ENCODE measurements around the gene KCNJ11. TPM values are rescaled to one million over a fixed set of nuclear protein-coding genes. Genes with fewer than 3 reads are reported as not detected.

Gene KCNJ11
- total RNA-seq, 1 experiment from 2014 or later: 0.54 TPM

DNA sequence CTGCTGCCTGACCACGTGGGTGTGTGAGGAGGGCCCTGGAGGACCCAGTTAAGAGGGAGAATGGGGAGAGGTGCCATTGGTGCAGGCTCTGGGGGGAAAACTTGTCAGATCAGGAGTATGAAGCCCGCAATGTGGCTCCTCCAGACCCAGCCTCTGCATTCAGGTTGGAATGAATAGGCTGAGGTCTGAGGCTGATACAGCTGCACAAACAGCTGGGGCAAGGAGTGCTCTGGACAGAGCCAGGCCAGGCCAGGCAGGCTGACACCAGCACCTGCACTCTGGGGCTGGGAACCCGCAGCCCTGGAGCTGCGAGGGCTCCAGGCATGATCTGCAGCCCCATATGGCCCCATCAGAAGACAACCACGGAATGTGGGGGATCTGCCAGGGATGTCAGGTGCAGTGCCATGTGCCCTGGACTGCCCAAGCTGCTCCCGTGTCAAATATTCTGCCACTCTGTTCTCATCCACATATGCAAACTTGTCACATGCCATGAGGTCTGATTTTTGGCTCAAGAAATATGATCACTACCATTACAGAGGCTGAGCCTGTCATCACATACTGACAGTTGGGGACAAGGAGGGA, 27.2 kb upstream of the KCNJ11 start:
- no peaks in the 10 kb centered on the region for H3K4me1 Mint-ChIP-seq (ENCODE audit: insufficient read depth, unreplicated experiment)
- ChIA-PET CTCF (no interaction called here), POLR2A (no interaction called here)
- H3K36me3 Mint-ChIP-seq (ENCODE audit: insufficient read depth, unreplicated experiment): no peaks in the 10 kb centered on the region
- no TSS peak for BruUV-seq (replicated peaks)
- H3K27ac Mint-ChIP-seq (ENCODE audit: low read depth, unreplicated experiment): no peak overlapping the region
- no peaks in the 10 kb centered on the region for H3K9me3 Mint-ChIP-seq (ENCODE audit: unreplicated experiment)
- TF ChIP-seq, protein P1, sequence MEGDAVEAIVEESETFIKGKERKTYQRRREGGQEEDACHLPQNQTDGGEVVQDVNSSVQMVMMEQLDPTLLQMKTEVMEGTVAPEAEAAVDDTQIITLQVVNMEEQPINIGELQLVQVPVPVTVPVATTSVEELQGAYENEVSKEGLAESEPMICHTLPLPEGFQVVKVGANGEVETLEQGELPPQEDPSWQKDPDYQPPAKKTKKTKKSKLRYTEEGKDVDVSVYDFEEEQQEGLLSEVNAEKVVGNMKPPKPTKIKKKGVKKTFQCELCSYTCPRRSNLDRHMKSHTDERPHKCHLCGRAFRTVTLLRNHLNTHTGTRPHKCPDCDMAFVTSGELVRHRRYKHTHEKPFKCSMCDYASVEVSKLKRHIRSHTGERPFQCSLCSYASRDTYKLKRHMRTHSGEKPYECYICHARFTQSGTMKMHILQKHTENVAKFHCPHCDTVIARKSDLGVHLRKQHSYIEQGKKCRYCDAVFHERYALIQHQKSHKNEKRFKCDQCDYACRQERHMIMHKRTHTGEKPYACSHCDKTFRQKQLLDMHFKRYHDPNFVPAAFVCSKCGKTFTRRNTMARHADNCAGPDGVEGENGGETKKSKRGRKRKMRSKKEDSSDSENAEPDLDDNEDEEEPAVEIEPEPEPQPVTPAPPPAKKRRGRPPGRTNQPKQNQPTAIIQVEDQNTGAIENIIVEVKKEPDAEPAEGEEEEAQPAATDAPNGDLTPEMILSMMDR (IDR thresholded peaks at IDR 0.05; ENCODE audit: unreplicated experiment): no peak
- intact Hi-C loops (cut with micrococcal nuclease): no loop called here
- peaks cover 71% of the 10 kb centered on the region for H3K27me3 Mint-ChIP-seq (ENCODE audit: insufficient read depth, unreplicated experiment)
- no peak for DNase-seq (ENCODE audit: unreplicated experiment)
- no peak overlapping the region for H3K4me3 Mint-ChIP-seq (ENCODE audit: unreplicated experiment)

DNA sequence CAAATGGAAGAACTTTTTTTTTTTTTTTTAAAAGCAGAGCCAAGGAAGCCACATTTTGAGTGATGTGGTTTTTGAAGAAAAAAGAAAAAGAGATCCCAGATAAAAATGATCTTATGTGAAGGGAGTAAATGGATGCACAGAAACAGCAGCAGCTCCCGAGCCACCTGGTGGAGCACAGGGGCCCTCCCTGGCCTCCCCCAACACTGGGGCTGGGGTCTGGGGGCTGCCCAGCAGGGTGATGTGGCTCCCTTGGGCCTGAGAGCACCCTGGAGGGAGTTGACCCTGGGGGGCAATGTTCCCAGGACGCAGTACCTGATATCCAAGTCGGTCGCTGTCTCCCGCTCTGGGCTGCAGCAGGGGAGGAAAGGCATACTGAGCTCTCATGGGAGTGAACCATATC, 26.5 kb upstream of the KCNJ11 start:
- no TSS peak for BruUV-seq (replicated peaks)
- no peak overlapping the region for H3K4me3 Mint-ChIP-seq (ENCODE audit: unreplicated experiment)
- CTCF ChIA-PET: interaction anchor here (0.5 kb wide), 1 partner anchor 418 kb away, joined by 3 read pairs; no protein-coding TSS in a partner anchor
- H3K27me3 Mint-ChIP-seq (ENCODE audit: insufficient read depth, unreplicated experiment): peaks cover 66% of the 10 kb centered on the region
- POLR2A ChIA-PET: no interaction called here
- no peaks in the 10 kb centered on the region for H3K4me1 Mint-ChIP-seq (ENCODE audit: insufficient read depth, unreplicated experiment)
- H3K36me3 Mint-ChIP-seq (ENCODE audit: insufficient read depth, unreplicated experiment): no peaks in the 10 kb centered on the region
- intact Hi-C loops (cut with micrococcal nuclease): no loop called here
- no peak for DNase-seq (ENCODE audit: unreplicated experiment)
- no peak overlapping the region for H3K27ac Mint-ChIP-seq (ENCODE audit: low read depth, unreplicated experiment)
- TF ChIP-seq, protein P1 (IDR thresholded peaks at IDR 0.05; ENCODE audit: unreplicated experiment): no peak
- no peaks in the 10 kb centered on the region for H3K9me3 Mint-ChIP-seq (ENCODE audit: unreplicated experiment)

DNA sequence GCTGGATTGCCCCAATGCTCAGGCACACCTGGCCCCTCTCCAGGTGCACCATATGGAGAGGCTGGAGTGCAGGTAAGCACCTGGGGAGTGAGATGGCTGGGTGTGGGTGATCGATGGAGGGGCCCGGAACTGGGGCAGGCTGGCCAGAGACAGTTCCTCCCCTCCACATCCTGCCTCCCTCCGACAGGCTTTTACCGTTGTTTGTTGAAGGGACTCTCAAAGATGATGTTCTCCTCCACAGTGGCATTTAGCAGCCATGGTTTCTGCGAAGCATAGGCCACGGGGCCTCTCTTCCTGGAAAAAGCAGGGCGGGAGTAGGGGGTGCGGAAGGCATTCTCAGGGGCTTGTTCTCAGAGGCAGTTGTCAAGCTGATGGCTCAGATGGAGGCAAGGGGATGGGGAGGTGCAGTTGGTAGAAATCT, 25.9 kb upstream of the KCNJ11 start:
- Mint-ChIP-seq H3K4me1 (ENCODE audit: insufficient read depth, unreplicated experiment) (no peaks in the 10 kb centered on the region), H3K27me3 (ENCODE audit: insufficient read depth, unreplicated experiment) (peaks cover 59% of the 10 kb centered on the region), H3K9me3 (ENCODE audit: unreplicated experiment) (no peaks in the 10 kb centered on the region), H3K4me3 (ENCODE audit: unreplicated experiment) (no peak overlapping the region), H3K27ac (ENCODE audit: low read depth, unreplicated experiment) (no peak overlapping the region), H3K36me3 (ENCODE audit: insufficient read depth, unreplicated experiment) (no peaks in the 10 kb centered on the region)
- ChIA-PET POLR2A (no interaction called here), CTCF (interaction anchor here (0.5 to 1.4 kb wide), 2 partner anchors 30 to 418 kb away, joined by 3 to 6 read pairs; no protein-coding TSS in a partner anchor)
- TF ChIP-seq, protein P1 (IDR thresholded peaks at IDR 0.05; ENCODE audit: unreplicated experiment): no peak
- no TSS peak for BruUV-seq (replicated peaks)
- DNase-seq (ENCODE audit: unreplicated experiment): no peak
- intact Hi-C loops (cut with micrococcal nuclease): no loop called here

DNA sequence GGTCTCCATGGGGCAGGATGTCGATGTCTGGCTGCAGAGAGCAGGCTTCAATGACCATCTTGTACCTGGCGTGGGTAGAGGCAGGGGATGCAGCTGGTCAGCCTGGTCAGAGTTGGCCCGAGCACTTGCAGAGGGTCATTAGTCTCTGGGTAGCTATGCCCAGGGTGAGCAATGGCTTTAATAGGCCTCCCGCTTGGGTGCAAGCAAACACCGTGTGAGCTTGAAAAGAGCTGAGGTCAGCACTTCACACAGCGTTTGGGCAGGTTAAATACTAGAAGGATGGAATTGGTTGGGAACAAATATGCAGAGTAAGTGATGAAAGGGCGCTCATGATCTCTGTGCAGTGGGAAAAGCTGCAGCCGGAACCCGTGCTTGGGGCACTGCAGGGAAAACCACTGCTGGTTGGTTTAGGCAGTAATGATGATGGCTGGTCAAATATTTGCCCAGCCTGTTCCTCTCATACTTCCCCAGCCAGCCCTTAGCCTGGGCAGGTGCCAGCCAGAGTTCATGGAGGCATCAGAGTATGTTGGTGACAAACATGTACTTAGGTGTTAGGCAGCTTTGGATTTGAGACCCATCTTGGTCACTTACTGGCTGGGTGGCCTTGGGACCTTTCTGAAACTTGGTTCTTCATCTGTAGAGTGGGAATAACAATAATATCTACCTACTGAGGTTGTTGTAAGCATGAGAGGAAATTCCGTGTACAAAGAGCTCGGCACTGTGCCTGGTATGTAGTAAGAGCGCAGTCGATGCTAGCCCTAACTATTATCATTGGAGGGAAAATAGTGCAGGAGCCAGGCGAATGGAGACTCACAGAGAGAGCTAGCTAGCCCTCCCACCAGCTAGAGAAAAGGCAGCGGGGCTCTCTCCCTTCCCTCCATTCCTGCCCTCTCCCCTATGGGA, 25.2 kb upstream of the KCNJ11 start:
- BruUV-seq (replicated peaks): no TSS peak
- no peak overlapping the region for H3K27ac Mint-ChIP-seq (ENCODE audit: low read depth, unreplicated experiment)
- H3K4me1 Mint-ChIP-seq (ENCODE audit: insufficient read depth, unreplicated experiment): no peaks in the 10 kb centered on the region
- TF ChIP-seq, protein P1 (IDR thresholded peaks at IDR 0.05; ENCODE audit: unreplicated experiment): no peak
- peaks cover 53% of the 10 kb centered on the region for H3K27me3 Mint-ChIP-seq (ENCODE audit: insufficient read depth, unreplicated experiment)
- ChIA-PET POLR2A (no interaction called here), CTCF (interaction anchor here (0.9 to 1.4 kb wide), 2 partner anchors 30 to 91 kb away, joined by 3 to 6 read pairs; no protein-coding TSS in a partner anchor)
- no peak for DNase-seq (ENCODE audit: unreplicated experiment)
- intact Hi-C loops (cut with micrococcal nuclease): no loop called here
- no peak overlapping the region for H3K4me3 Mint-ChIP-seq (ENCODE audit: unreplicated experiment)
- H3K9me3 Mint-ChIP-seq (ENCODE audit: unreplicated experiment): no peaks in the 10 kb centered on the region
- no peaks in the 10 kb centered on the region for H3K36me3 Mint-ChIP-seq (ENCODE audit: insufficient read depth, unreplicated experiment)
